Fibroblast of the aortic adventitia (primary cell): ENCODE data around the gene DCAF15. TPM values are rescaled to one million over a fixed set of nuclear protein-coding genes. Genes with fewer than 3 reads are reported as not detected.

Experiments used
- DNase-seq: peaks from one replicate; pipeline ENCODE4 v3.0.0-alpha.2; 2010; ENCODE audit warnings: low read depth
- H3K4me3 ChIP-seq: 2 replicates; pipeline ENCODE4 v1.5.1; 2011; ENCODE audit warnings: low read depth, mild to moderate bottlenecking, control low read depth, low read length, moderate library complexity
- CTCF ChIP-seq: IDR thresholded peaks from 2 replicates; pipeline ENCODE4 v1.5.1; 2011; ENCODE audit warnings: mild to moderate bottlenecking, low read length, control low read depth, inconsistent platforms; ENCODE audit not compliant: insufficient read depth
- total RNA-seq: library from RNA; depleted of rRNA; stranded (reverse); fragments of >200 nt; gene quantifications from 2 replicates; pipeline ENCODE4 v1.2.3, GENCODE V29; 2012; ENCODE audit warnings: low replicate concordance

Gene DCAF15
- total RNA-seq, 1 donor = 12.7 TPM

GRCh38 chr19:13977803-13978202, 25.5 kb downstream of the DCAF15 start:
- H3K4me3 ChIP-seq = no peak overlapping the region
- TF ChIP-seq CTCF = no peak
- no peak for DNase-seq

- TF ChIP-seq CTCF = no peak
- H3K4me3 ChIP-seq = no peak overlapping the region
- no peak for DNase-seq
Observed at GRCh38 chr19:13978351-13979243, 26.3 kb downstream of the DCAF15 start.

GRCh38 chr19:13979244-13979615, 26.9 kb downstream of the DCAF15 start:
- no peak overlapping the region for H3K4me3 ChIP-seq
- no peak for TF ChIP-seq CTCF
- DNase-seq = no peak

GRCh38 chr19:13979686-13980085, 27.4 kb downstream of the DCAF15 start:
- no peak for TF ChIP-seq CTCF
- no peak overlapping the region for H3K4me3 ChIP-seq
- no peak for DNase-seq

GRCh38 chr19:13980340-13980739, 28.0 kb downstream of the DCAF15 start:
- TF ChIP-seq CTCF = no peak
- no peak for DNase-seq
- no peak overlapping the region for H3K4me3 ChIP-seq

GRCh38 chr19:13981021-13981420, 28.7 kb downstream of the DCAF15 start:
- H3K4me3 ChIP-seq = no peak overlapping the region
- no peak for TF ChIP-seq CTCF
- DNase-seq = no peak

- H3K4me3 ChIP-seq = no peak overlapping the region
- no peak for DNase-seq
- TF ChIP-seq CTCF = no peak
Observed at GRCh38 chr19:13981467-13981866, 29.2 kb downstream of the DCAF15 start.
